K562 (cell line): ENCODE data around the gene MALAT1. TPM values are rescaled to one million over a fixed set of nuclear protein-coding genes. Genes with fewer than 3 reads are reported as not detected.

Experiments
- ATF4 ChIP-seq: fragments of 450-650 bp; formaldehyde crosslinking; IDR thresholded peaks from 2 replicates; pipeline ENCODE4 v1.4.0; 2022; ENCODE audit warnings: mild to moderate bottlenecking, moderate library complexity
- ATF7 ChIP-seq: fragments of 450-650 bp; IDR thresholded peaks from 2 replicates; pipeline ENCODE4 v1.7.1; 2014; ENCODE audit warnings: mild to moderate bottlenecking, moderate library complexity
- CBX2 ChIP-seq: fragments of 200-600 bp; sonication (generic); IDR thresholded peaks from one replicate; pipeline ENCODE4 v1.6.1; 2012; ENCODE audit warnings: mild to moderate bottlenecking, low read length, inconsistent platforms; ENCODE audit not compliant: insufficient read depth, poor library complexity, severe bottlenecking
- CC2D1A ChIP-seq: fragments of 450-650 bp; IDR thresholded peaks from 2 replicates; pipeline ENCODE4 v1.6.1; 2017; ENCODE audit warnings: mild to moderate bottlenecking
- CREB1 ChIP-seq, 2 experiments: sonication (generic) in 1 of 2; formaldehyde crosslinking in 1 of 2; IDR thresholded peaks; 2 replicates each; pipeline versions ENCODE4 v1.6.1 to v1.8.0; 2012 to 2022; ENCODE audit warnings: inconsistent platforms in 1 of 2, mild to moderate bottlenecking in 1 of 2, missing genetic modification reagents in 1 of 2, moderate library complexity in 1 of 2
- CSDE1 ChIP-seq, 2 experiments: fragments of 450-650 bp; IDR thresholded peaks; 2 replicates each; pipeline ENCODE4 v1.6.1; 2016; ENCODE audit warnings: mild to moderate bottlenecking in 1 of 2
- ESRRA ChIP-seq: fragments of 450-650 bp; IDR thresholded peaks from 2 replicates; pipeline ENCODE4 v1.6.1; 2014; ENCODE audit warnings: low read depth, mild to moderate bottlenecking, moderate library complexity, borderline replicate concordance
- FOXJ3 ChIP-seq: sonication (generic); formaldehyde crosslinking; IDR thresholded peaks from 2 replicates; pipeline ENCODE4 v1.4.0; 2020; ENCODE audit warnings: mild to moderate bottlenecking, missing genetic modification reagents
- GATA2 ChIP-seq: sonication (generic); formaldehyde crosslinking; IDR thresholded peaks from 2 replicates; pipeline ENCODE4 v1.4.0; 2020; ENCODE audit warnings: mild to moderate bottlenecking, missing genetic modification reagents
- GTF3C2 ChIP-seq: IDR thresholded peaks from 3 replicates; pipeline ENCODE4 v1.6.1; 2011; ENCODE audit warnings: borderline replicate concordance, mild to moderate bottlenecking, moderate library complexity; ENCODE audit not compliant: insufficient read length; ENCODE audit errors: extremely low read depth
- HEY1 ChIP-seq: fragments of 250-450 bp; sonication (Bioruptor Pico); IDR thresholded peaks from 2 replicates; pipeline ENCODE4 v1.5.0; 2020; ENCODE audit warnings: mild to moderate bottlenecking, moderate library complexity, borderline replicate concordance
- ILK ChIP-seq: fragments of 450-650 bp; IDR thresholded peaks from 2 replicates; pipeline ENCODE4 v1.6.1; 2016; ENCODE audit warnings: missing genetic modification characterization, low read depth, mild to moderate bottlenecking, missing compliant biosample characterization, moderate library complexity, borderline replicate concordance
- JUNB ChIP-seq: fragments of 450-650 bp; formaldehyde crosslinking; conservative IDR thresholded peaks from 2 replicates; pipeline ENCODE4 v1.4.0; 2020; ENCODE audit warnings: mild to moderate bottlenecking
- KAT2B ChIP-seq: IDR thresholded peaks from one replicate; pipeline ENCODE4 v1.6.1; 2012; ENCODE audit warnings: low read depth, mild to moderate bottlenecking, control low read depth, inconsistent platforms, low read length, moderate library complexity
- L3MBTL2 ChIP-seq: fragments of 450-650 bp; IDR thresholded peaks from 2 replicates; pipeline ENCODE4 v1.6.1; 2016; ENCODE audit warnings: mild to moderate bottlenecking, moderate library complexity
- MAX ChIP-seq: sonication (generic); formaldehyde crosslinking; IDR thresholded peaks from 2 replicates; pipeline ENCODE4 v1.9.0; 2022; ENCODE audit warnings: mild to moderate bottlenecking, missing genetic modification reagents
- NFIX ChIP-seq: fragments of 250-450 bp; sonication (Bioruptor Pico); IDR thresholded peaks from 2 replicates; pipeline ENCODE4 v1.4.0; 2020; ENCODE audit warnings: low read depth, mild to moderate bottlenecking, moderate library complexity
- NFRKB ChIP-seq: fragments of 450-650 bp; IDR thresholded peaks from 2 replicates; pipeline ENCODE4 v1.6.1; 2016; ENCODE audit warnings: low read depth
- NFXL1 ChIP-seq: fragments of 450-650 bp; formaldehyde crosslinking; IDR thresholded peaks from 2 replicates; pipeline ENCODE4 v1.4.0; 2021; ENCODE audit warnings: mild to moderate bottlenecking
- POLR2B ChIP-seq: fragments of 450-650 bp; IDR thresholded peaks from 2 replicates; pipeline ENCODE4 v1.6.1; 2018; ENCODE audit warnings: low read depth; ENCODE audit not compliant: partially characterized antibody
- PTTG1 ChIP-seq: fragments of 450-650 bp; IDR thresholded peaks from 2 replicates; pipeline ENCODE4 v1.6.1; 2016; ENCODE audit warnings: low read depth, mild to moderate bottlenecking, missing genetic modification characterization, missing compliant biosample characterization
- RFX1 ChIP-seq: fragments of 450-650 bp; IDR thresholded peaks from 2 replicates; pipeline ENCODE4 v1.6.1; 2016; ENCODE audit warnings: mild to moderate bottlenecking, moderate library complexity
- YBX1 ChIP-seq: fragments of 450-650 bp; IDR thresholded peaks from 2 replicates; pipeline ENCODE4 v1.7.1; 2016; ENCODE audit warnings: mild to moderate bottlenecking
- ZKSCAN8 ChIP-seq: fragments of 200-800 bp; sonication (Bioruptor generic); IDR thresholded peaks from 2 replicates; pipeline ENCODE4 v1.6.1; 2016; ENCODE audit warnings: missing genetic modification characterization, missing compliant biosample characterization
- ZNF140 ChIP-seq: fragments of 250-450 bp; sonication (Bioruptor Pico); IDR thresholded peaks from 2 replicates; pipeline ENCODE4 v1.8.0; 2021; ENCODE audit warnings: moderate library complexity, mild to moderate bottlenecking, inconsistent platforms
- ZNF24 ChIP-seq: fragments of 450-650 bp; IDR thresholded peaks from 2 replicates; pipeline ENCODE4 v1.6.1; 2016
- ZSCAN29 ChIP-seq: fragments of 450-650 bp; IDR thresholded peaks from 2 replicates; pipeline ENCODE4 v1.6.1; 2017
- polyA plus RNA-seq, 8 experiments: library from polyadenylated mRNA; depleted of rRNA in 4 of 8; stranded (reverse) in 5 of 8; unstranded in 3 of 8; fragments of >200 nt; fragmentation: Nextera tagmentation in 2 of 8; fragmentation: Illumina TruSeq in 1 of 8; extraction: Ambion mirVana in 2 of 8; extraction: Trizol in 1 of 8; gene quantifications; 2 replicates each; pipeline versions ENCODE4 v1.2.1 to v1.2.3, GENCODE V29; 2011 to 2014; ENCODE audit warnings: inconsistent platforms in 1 of 8, missing spikeins in 1 of 8
- total RNA-seq, 7 experiments: library from RNA; depleted of rRNA in 6 of 7; stranded (reverse); fragments of >200 nt in 6 of 7; fragmentation: Illumina TruSeq in 2 of 7; extraction: Trizol in 2 of 7; gene quantifications; 2 replicates each; pipeline versions ENCODE4 v1.2.1 to v1.2.3, GENCODE V29; 2011 to 2021; ENCODE audit warnings: low replicate concordance in 1 of 7

Gene MALAT1
- total and polyA plus RNA-seq, 9 of the 15 experiments (the other 6 are each of a cell fraction or from before 2014, with no cell fraction given): 363 to 8,715 (median 2,351) TPM

GRCh38 chr11:65505466-65506289, 6.8 kb downstream of the MALAT1 start (continued):
- TF ChIP-seq GTF3C2 (no peak), NFIX (no peak), ATF4 (no peak; the same call in none of the 2 replicates), ATF7 (no peak), MAX (CRISPR knock-in tag) (no peak), NFXL1 (CRISPR knock-in tag) (peak; percentile 70), POLR2B (peak; percentile 81), YBX1 (no peak), CC2D1A (no peak), ZNF24 (no peak), ILK (tag) (no peak), FOXJ3 (CRISPR knock-in tag) (no peak), RFX1 (no peak), GATA2 (CRISPR knock-in tag) (no peak), ZKSCAN8 (CRISPR knock-in tag) (no peak), CSDE1 (IDR thresholded peaks at IDR 0.05) (no peak), KAT2B (no peak), JUNB (no peak), ZNF140 (CRISPR knock-in tag) (no peak), HEY1 (CRISPR knock-in tag) (no peak; the same call in 1 of the 2 replicates), PTTG1 (tag) (no peak), CBX2 (no peak), NFRKB (no peak), L3MBTL2 (no peak), CREB1 (IDR thresholded peaks at IDR 0.05) (no peak; the same call in 1 of the 2 replicates), CREB1 (CRISPR knock-in tag; IDR thresholded peaks at IDR 0.05) (no peak), ZSCAN29 (no peak), ESRRA (no peak)
